SK-N-SH (cell line): ENCODE data around the gene B4GALT3.

Experiments
- CTCF ChIP-seq: fragments of 200-600 bp; sonication (generic); IDR thresholded peaks from 2 replicates; pipeline ENCODE4 v1.6.1; 2017; ENCODE audit warnings: antibody characterized with exemption, mild to moderate bottlenecking, moderate library complexity
- EP300 ChIP-seq, 2 experiments: IDR thresholded peaks; 2 replicates each; pipeline versions ENCODE4 v1.4.0 to v1.6.1; 2012; ENCODE audit warnings: borderline replicate concordance in 1 of 2, low read depth in 1 of 2, low read length in 1 of 2
- FOSL2 ChIP-seq: IDR thresholded peaks from 2 replicates; pipeline ENCODE4 v1.4.0; 2012; ENCODE audit warnings: low read depth, mild to moderate bottlenecking, moderate library complexity, borderline replicate concordance
- FOXJ3 ChIP-seq: sonication (generic); formaldehyde crosslinking; IDR thresholded peaks from 2 replicates; pipeline ENCODE4 v1.5.1; 2020; ENCODE audit warnings: mild to moderate bottlenecking, missing genetic modification reagents
- GATA2 ChIP-seq: sonication (generic); formaldehyde crosslinking; IDR thresholded peaks from 2 replicates; pipeline ENCODE4 v1.5.0; 2020; ENCODE audit warnings: mild to moderate bottlenecking, missing genetic modification reagents
- MAX ChIP-seq: IDR thresholded peaks from 2 replicates; pipeline ENCODE4 v1.4.0; 2012; ENCODE audit warnings: low read depth
- MXI1 ChIP-seq: IDR thresholded peaks from 2 replicates; pipeline ENCODE4 v1.6.1; 2012; ENCODE audit warnings: mild to moderate bottlenecking, low read depth, low read length, improper control_type of control experiment
- POLR2AphosphoS5 ChIP-seq: IDR thresholded peaks from 2 replicates; pipeline ENCODE4 v1.6.1; 2012; ENCODE audit warnings: low read depth, low read length
- RFX5 ChIP-seq: IDR thresholded peaks from 2 replicates; pipeline ENCODE4 v1.6.1; 2012; ENCODE audit warnings: mild to moderate bottlenecking, improper control_type of control experiment, low read length
- SMC3 ChIP-seq: IDR thresholded peaks from 2 replicates; pipeline ENCODE4 v1.6.1; 2012; ENCODE audit warnings: low read depth, low read length, improper control_type of control experiment
- TAF1 ChIP-seq: IDR thresholded peaks from 2 replicates; pipeline ENCODE4 v1.6.1; 2012; ENCODE audit warnings: low read depth, mild to moderate bottlenecking, low read length, moderate library complexity, borderline replicate concordance
- TCF12 ChIP-seq: IDR thresholded peaks from 2 replicates; pipeline ENCODE4 v1.4.0; 2012
- TF ChIP-seq, protein P1 (sequence below): IDR thresholded peaks from 2 replicates; pipeline ENCODE4 v1.6.1; 2012; ENCODE audit warnings: mild to moderate bottlenecking, low read depth, low read length, moderate library complexity

- TF ChIP-seq CTCF (no peak), MAX (no peak), TCF12 (no peak), EP300 (IDR thresholded peaks at IDR 0.05; ENCODE audit: borderline replicate concordance in 1 of 2, low read depth in 1 of 2, low read length in 1 of 2) (no peak), POLR2AphosphoS5 (no peak), MXI1 (no peak), RFX5 (no peak), TAF1 (no peak), SMC3 (no peak), FOXJ3 (CRISPR knock-in tag) (no peak), FOSL2 (no peak), GATA2 (CRISPR knock-in tag) (no peak)
- TF ChIP-seq, protein P1, sequence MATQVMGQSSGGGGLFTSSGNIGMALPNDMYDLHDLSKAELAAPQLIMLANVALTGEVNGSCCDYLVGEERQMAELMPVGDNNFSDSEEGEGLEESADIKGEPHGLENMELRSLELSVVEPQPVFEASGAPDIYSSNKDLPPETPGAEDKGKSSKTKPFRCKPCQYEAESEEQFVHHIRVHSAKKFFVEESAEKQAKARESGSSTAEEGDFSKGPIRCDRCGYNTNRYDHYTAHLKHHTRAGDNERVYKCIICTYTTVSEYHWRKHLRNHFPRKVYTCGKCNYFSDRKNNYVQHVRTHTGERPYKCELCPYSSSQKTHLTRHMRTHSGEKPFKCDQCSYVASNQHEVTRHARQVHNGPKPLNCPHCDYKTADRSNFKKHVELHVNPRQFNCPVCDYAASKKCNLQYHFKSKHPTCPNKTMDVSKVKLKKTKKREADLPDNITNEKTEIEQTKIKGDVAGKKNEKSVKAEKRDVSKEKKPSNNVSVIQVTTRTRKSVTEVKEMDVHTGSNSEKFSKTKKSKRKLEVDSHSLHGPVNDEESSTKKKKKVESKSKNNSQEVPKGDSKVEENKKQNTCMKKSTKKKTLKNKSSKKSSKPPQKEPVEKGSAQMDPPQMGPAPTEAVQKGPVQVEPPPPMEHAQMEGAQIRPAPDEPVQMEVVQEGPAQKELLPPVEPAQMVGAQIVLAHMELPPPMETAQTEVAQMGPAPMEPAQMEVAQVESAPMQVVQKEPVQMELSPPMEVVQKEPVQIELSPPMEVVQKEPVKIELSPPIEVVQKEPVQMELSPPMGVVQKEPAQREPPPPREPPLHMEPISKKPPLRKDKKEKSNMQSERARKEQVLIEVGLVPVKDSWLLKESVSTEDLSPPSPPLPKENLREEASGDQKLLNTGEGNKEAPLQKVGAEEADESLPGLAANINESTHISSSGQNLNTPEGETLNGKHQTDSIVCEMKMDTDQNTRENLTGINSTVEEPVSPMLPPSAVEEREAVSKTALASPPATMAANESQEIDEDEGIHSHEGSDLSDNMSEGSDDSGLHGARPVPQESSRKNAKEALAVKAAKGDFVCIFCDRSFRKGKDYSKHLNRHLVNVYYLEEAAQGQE = no peak
Observed at GRCh38 chr1:161168906-161169305, 8.4 kb downstream of the B4GALT3 start.
